Progenitor cell of endocrine pancreas (in vitro differentiated cells): Measurements from ENCODE around the gene SPATS2. TPM values are rescaled to one million over a fixed set of nuclear protein-coding genes. Genes with fewer than 3 reads are reported as not detected.

Source experiments
- DNase-seq: peaks from one replicate; pipeline ENCODE4 v3.0.0; 2021; ENCODE audit warnings: low spot score; ENCODE audit not compliant: unreplicated experiment
- H3K27ac Mint-ChIP-seq: 2 replicates; pipeline ENCODE4 v1.8.0; 2021; ENCODE audit warnings: mild to moderate bottlenecking, moderate library complexity, mixed read lengths
- H3K27me3 Mint-ChIP-seq: 2 replicates; pipeline ENCODE4 v1.8.0; 2021; ENCODE audit warnings: mixed read lengths
- H3K36me3 Mint-ChIP-seq: 2 replicates; pipeline ENCODE4 v1.8.0; 2022; ENCODE audit warnings: mixed read lengths; ENCODE audit not compliant: insufficient read depth
- H3K4me1 Mint-ChIP-seq: 2 replicates; pipeline ENCODE4 v1.8.0; 2021; ENCODE audit warnings: low read depth, mixed read lengths
- H3K4me3 Mint-ChIP-seq: 2 replicates; pipeline ENCODE4 v1.8.0; 2021; ENCODE audit warnings: low read depth, mild to moderate bottlenecking, moderate library complexity, mixed read lengths
- H3K9me3 Mint-ChIP-seq: 2 replicates; pipeline ENCODE4 v1.8.0; 2021; ENCODE audit warnings: low read depth, mixed read lengths
- total RNA-seq: library from RNA; stranded (reverse); gene quantifications from 2 replicates; pipeline ENCODE4 v1.2.1, GENCODE V29; 2021
- TF ChIP-seq, protein P1 (sequence below): fragments of 200-600 bp; sonication (generic); IDR thresholded peaks from one replicate; pipeline ENCODE4 v1.5.0; 2021; ENCODE audit warnings: antibody characterized with exemption, mild to moderate bottlenecking; ENCODE audit not compliant: unreplicated experiment

Gene SPATS2
- total RNA-seq, 1 donor from 2014 or later = 84.4 TPM

DNA sequence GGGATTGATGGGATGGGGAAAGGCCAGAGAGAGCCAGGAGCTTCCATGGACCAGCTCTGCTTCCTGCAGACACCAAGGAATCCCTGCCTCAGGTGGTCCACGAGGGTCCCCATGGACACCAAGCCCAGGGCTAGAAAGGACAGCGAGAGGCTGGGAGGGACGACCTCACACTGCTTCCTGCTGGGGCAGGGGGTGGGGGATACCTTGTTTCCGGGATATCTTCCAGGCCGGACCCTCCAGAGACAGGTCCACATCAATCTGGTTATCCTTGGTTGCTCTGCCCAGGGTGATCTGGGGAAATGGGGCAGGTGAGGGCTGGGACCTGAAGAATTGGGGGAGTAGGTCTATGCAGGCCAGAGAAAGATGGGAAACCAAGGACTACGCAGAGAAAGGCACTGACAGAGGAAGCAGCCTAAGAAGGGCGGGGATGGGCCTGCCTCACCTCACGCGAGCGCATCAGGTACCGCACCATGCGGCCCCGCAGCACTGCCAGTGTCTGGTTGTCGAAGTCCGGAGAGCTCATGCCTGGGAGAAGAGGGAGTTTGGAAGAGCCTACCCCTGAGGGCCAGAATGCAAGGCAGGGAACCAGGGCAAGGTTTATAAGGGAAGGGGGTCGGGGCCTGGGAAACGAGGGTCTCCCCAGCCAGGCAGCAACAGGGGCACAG, 191.9 kb downstream of the SPATS2 start:
- H3K4me3 Mint-ChIP-seq = no peak overlapping the region
- H3K4me1 Mint-ChIP-seq = peaks cover 2% of the 10 kb centered on the region
- H3K9me3 Mint-ChIP-seq = no peaks in the 10 kb centered on the region
- no peak for DNase-seq
- TF ChIP-seq, protein P1, sequence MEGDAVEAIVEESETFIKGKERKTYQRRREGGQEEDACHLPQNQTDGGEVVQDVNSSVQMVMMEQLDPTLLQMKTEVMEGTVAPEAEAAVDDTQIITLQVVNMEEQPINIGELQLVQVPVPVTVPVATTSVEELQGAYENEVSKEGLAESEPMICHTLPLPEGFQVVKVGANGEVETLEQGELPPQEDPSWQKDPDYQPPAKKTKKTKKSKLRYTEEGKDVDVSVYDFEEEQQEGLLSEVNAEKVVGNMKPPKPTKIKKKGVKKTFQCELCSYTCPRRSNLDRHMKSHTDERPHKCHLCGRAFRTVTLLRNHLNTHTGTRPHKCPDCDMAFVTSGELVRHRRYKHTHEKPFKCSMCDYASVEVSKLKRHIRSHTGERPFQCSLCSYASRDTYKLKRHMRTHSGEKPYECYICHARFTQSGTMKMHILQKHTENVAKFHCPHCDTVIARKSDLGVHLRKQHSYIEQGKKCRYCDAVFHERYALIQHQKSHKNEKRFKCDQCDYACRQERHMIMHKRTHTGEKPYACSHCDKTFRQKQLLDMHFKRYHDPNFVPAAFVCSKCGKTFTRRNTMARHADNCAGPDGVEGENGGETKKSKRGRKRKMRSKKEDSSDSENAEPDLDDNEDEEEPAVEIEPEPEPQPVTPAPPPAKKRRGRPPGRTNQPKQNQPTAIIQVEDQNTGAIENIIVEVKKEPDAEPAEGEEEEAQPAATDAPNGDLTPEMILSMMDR = no peak
- H3K27me3 Mint-ChIP-seq = no peaks in the 10 kb centered on the region
- no peak overlapping the region for H3K27ac Mint-ChIP-seq
- peaks cover 22% of the 10 kb centered on the region for H3K36me3 Mint-ChIP-seq

DNA sequence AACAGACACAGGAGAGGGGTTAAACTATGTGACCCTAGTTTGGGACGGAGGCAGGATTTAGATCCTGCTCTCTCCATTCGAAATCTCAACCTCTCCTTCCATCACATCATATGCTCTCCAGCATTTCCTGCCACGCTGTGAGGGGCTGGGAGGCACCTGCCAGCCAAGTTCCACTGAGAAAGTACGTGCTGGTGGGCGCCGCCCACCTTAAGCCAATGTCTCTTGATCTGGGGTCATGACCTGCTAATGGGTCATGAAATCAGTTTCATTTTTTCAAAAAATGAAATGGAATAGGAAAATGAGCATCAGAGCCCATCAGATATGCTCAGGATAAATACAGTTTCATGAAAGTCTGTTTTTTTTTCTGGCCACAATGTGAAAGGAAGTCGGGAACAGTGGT, 193.4 kb downstream of the SPATS2 start:
- Mint-ChIP-seq H3K9me3 (no peaks in the 10 kb centered on the region), H3K27ac (peak overlapping the region; percentile 55), H3K4me3 (no peak overlapping the region), H3K27me3 (no peaks in the 10 kb centered on the region), H3K4me1 (no peaks in the 10 kb centered on the region), H3K36me3 (peaks cover 22% of the 10 kb centered on the region)
- TF ChIP-seq, protein P1 = no peak
- no peak for DNase-seq

DNA sequence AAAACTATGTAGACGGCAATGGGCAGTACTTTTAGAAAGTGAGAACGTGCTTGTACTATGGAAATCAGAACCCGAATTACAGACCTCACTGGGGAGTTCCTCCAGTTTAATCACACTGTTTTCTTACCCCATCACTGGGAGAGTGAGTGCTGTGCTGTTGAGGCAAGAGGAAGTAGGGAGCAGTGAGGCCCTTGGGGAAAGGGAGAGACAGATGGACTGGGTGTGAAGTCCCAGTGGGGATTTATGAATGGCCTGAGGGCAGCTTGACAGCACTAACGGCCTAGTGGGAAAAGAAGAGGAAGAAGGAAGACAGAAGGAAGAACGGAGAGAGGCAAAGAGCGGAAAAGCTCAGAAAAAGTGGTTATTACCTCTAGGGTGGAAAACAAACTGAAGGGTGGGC, 195.0 kb downstream of the SPATS2 start:
- Mint-ChIP-seq H3K36me3 (peaks cover 18% of the 10 kb centered on the region), H3K4me3 (no peak overlapping the region), H3K4me1 (peaks cover 3% of the 10 kb centered on the region), H3K27ac (no peak overlapping the region), H3K9me3 (no peaks in the 10 kb centered on the region), H3K27me3 (no peaks in the 10 kb centered on the region)
- TF ChIP-seq, protein P1 = no peak
- DNase-seq = no peak

DNA sequence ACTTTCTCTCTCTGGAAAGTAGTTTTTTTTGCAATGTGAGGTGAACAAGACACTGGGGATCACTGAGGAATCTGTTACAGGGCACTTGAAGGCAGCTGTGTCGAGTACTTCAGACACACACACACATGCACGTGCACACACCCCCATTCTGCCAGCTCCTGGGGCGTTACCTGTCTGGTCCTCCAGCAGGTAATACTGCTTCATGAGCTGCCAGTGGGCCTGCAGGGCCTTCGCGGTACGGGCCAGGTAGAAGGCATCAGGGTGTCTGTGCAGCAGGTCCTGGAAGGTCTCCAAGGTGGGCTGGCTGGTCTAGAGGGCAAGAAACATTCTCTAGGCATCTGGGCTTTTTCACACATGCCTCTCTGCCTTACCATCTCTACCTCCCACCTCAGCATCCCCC, 195.6 kb downstream of the SPATS2 start:
- H3K4me1 Mint-ChIP-seq = peaks cover 6% of the 10 kb centered on the region
- DNase-seq = no peak
- no peaks in the 10 kb centered on the region for H3K9me3 Mint-ChIP-seq
- no peak overlapping the region for H3K27ac Mint-ChIP-seq
- H3K36me3 Mint-ChIP-seq = peaks cover 18% of the 10 kb centered on the region
- no peak overlapping the region for H3K4me3 Mint-ChIP-seq
- TF ChIP-seq, protein P1 = no peak
- H3K27me3 Mint-ChIP-seq = no peaks in the 10 kb centered on the region

DNA sequence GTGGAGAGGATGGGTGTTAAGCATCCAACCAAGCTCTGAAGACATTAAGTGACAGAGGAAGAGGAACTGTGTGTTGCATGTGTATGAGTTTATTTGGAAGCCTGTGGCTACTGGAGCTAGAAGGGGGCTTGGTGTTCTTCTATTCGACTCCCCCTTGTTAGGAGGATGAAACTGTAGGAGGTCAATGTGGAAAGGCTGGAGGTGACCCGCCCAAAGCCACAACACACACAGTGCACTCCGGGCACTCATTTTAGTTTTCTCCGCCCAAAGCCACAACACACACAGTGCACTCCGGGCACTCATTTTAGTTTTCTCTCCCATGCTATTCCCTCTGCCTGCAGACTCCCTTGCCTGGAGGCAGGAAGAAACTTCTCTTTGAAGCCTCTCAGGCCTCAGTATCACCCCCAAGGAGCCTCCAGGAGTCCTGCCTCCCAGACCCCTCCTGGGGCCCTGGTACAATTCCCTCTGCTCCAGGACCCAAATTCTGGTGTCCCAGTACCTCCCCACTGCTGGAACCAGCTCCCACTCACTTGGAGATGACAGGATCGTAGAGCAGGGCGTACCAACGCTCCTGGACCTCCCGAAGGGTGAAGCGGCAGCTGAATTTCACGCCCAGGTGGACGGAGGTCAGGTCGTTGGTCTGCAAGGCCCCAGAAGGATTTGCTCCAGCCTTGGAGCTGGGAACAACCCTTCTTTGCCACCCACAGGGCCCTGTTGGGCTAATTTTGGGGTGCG, 196.9 kb downstream of the SPATS2 start:
- Mint-ChIP-seq H3K4me3 (no peak overlapping the region), H3K36me3 (peaks cover 16% of the 10 kb centered on the region), H3K4me1 (peaks cover 11% of the 10 kb centered on the region), H3K9me3 (no peaks in the 10 kb centered on the region), H3K27me3 (no peaks in the 10 kb centered on the region), H3K27ac (no peak overlapping the region)
- DNase-seq = no peak
- TF ChIP-seq, protein P1 = no peak
